Hepatocyte (in vitro differentiated cells): ENCODE measurements around the gene PRCD. TPM values are rescaled to one million over a fixed set of nuclear protein-coding genes. Genes with fewer than 3 reads are reported as not detected.

Experiments used
- DNase-seq: peaks from one replicate; pipeline ENCODE4 v3.0.0-alpha.2; 2016; ENCODE audit warnings: low spot score
- H2AFZ ChIP-seq: fragments of 200-600 bp; sonication (generic); 2 replicates; pipeline ENCODE4 v1.6.0; 2016; ENCODE audit warnings: antibody characterized with exemption, mild to moderate bottlenecking
- H3K27ac ChIP-seq: fragments of 200-600 bp; sonication (generic); 2 replicates; pipeline ENCODE4 v1.5.1; 2016; ENCODE audit warnings: mild to moderate bottlenecking
- H3K27me3 ChIP-seq: fragments of 200-600 bp; sonication (generic); 2 replicates; pipeline ENCODE4 v1.6.1; 2016
- H3K36me3 ChIP-seq: fragments of 200-600 bp; sonication (generic); replicated peaks from 2 replicates; pipeline ENCODE4 v1.5.1; 2016; ENCODE audit warnings: low read depth; ENCODE audit not compliant: insufficient read depth
- H3K4me1 ChIP-seq: fragments of 200-600 bp; sonication (generic); 2 replicates; pipeline ENCODE4 v1.5.1; 2016; ENCODE audit warnings: mild to moderate bottlenecking, moderate library complexity; ENCODE audit not compliant: insufficient read depth
- H3K4me2 ChIP-seq: fragments of 200-600 bp; sonication (generic); 2 replicates; pipeline ENCODE4 v1.6.0; 2016
- H3K4me3 ChIP-seq: fragments of 200-600 bp; sonication (generic); 2 replicates; pipeline ENCODE4 v1.5.1; 2016; ENCODE audit warnings: mild to moderate bottlenecking
- H3K79me2 ChIP-seq: fragments of 200-600 bp; sonication (generic); 2 replicates; pipeline ENCODE4 v1.6.0; 2017; ENCODE audit warnings: mild to moderate bottlenecking
- H3K9me2 ChIP-seq: fragments of 200-600 bp; sonication (generic); replicated peaks from 2 replicates; pipeline ENCODE4 v1.6.0; 2017; ENCODE audit warnings: mild to moderate bottlenecking; ENCODE audit not compliant: insufficient read depth
- H3K9me3 ChIP-seq: fragments of 200-600 bp; sonication (generic); 2 replicates; pipeline ENCODE4 v1.5.1; 2016; ENCODE audit warnings: low read depth, mild to moderate bottlenecking
- H4K20me1 ChIP-seq: fragments of 200-600 bp; sonication (generic); 2 replicates; pipeline ENCODE4 v1.6.0; 2016; ENCODE audit warnings: mild to moderate bottlenecking; ENCODE audit not compliant: insufficient read depth, poor library complexity, severe bottlenecking
- CTCF ChIP-seq: fragments of 200-600 bp; sonication (generic); IDR thresholded peaks from 2 replicates; pipeline ENCODE4 v1.5.1; 2016; ENCODE audit warnings: antibody characterized with exemption, mild to moderate bottlenecking; ENCODE audit not compliant: poor library complexity
- EZH2 ChIP-seq: fragments of 200-600 bp; sonication (generic); IDR thresholded peaks from 2 replicates; pipeline ENCODE4 v1.6.1; 2016; ENCODE audit warnings: antibody characterized with exemption, mild to moderate bottlenecking, borderline replicate concordance
- EZH2phosphoT487 ChIP-seq: fragments of 200-600 bp; sonication (generic); IDR thresholded peaks from one replicate; pipeline ENCODE4 v1.6.1; 2018; ENCODE audit warnings: antibody characterized with exemption, mild to moderate bottlenecking, low read depth, moderate library complexity; ENCODE audit not compliant: unreplicated experiment, severe bottlenecking
- WGBS: methylation state at CpG from one replicate; pipeline ENCODE4 v1.1.6; 2016; ENCODE audit warnings: low lambda C conversion rate; ENCODE audit errors: missing lambda C conversion rate; 5-methylcytosine and 5-hydroxymethylcytosine counted together
- polyA plus RNA-seq: library from polyadenylated mRNA; unstranded; fragments of >200 nt; fragmentation: Nextera tagmentation; extraction: Ambion mirVana; gene quantifications from 2 replicates; pipeline ENCODE4 v1.2.1, GENCODE V29; 2016
- total RNA-seq: library from RNA; depleted of rRNA; stranded (reverse); fragments of >200 nt; gene quantifications from 2 replicates; pipeline ENCODE4 v1.2.3, GENCODE V29; 2014

Gene PRCD
- total and polyA plus RNA-seq, 2 experiments from 2014 or later = 2.0 to 10.2 TPM

- Histone ChIP-seq H3K36me3 (no peaks in the 10 kb centered on the region), H4K20me1 (no peaks in the 10 kb centered on the region), H3K79me2 (no peaks in the 10 kb centered on the region), H2AFZ (no peak overlapping the region), H3K9me2 (no peaks in the 10 kb centered on the region), H3K27me3 (no peaks in the 10 kb centered on the region), H3K4me2 (peak overlapping the region; percentile 40), H3K9me3 (no peaks in the 10 kb centered on the region), H3K4me1 (peaks cover 55% of the 10 kb centered on the region), H3K27ac (no peak overlapping the region), H3K4me3 (no peak overlapping the region)
- TF ChIP-seq CTCF = peak; percentile 67
- TF ChIP-seq EZH2phosphoT487 = no peak
- no peak for TF ChIP-seq EZH2
- WGBS = 64% methylated on average over 3 of the region's 3 CpGs
- peak; percentile 82 for DNase-seq
Observed at GRCh38 chr17:76547183-76547641, 7.4 kb downstream of the PRCD start.

GRCh38 chr17:76547642-76548202, 7.9 kb downstream of the PRCD start:
- Histone ChIP-seq H3K36me3 (no peaks in the 10 kb centered on the region), H3K4me1 (peaks cover 55% of the 10 kb centered on the region), H3K79me2 (no peaks in the 10 kb centered on the region), H3K9me2 (no peaks in the 10 kb centered on the region), H4K20me1 (no peaks in the 10 kb centered on the region), H3K27me3 (no peaks in the 10 kb centered on the region), H3K27ac (peak overlapping the region; percentile 51), H3K4me2 (no peak overlapping the region), H3K4me3 (no peak overlapping the region), H3K9me3 (no peaks in the 10 kb centered on the region), H2AFZ (no peak overlapping the region)
- no peak for DNase-seq
- TF ChIP-seq EZH2phosphoT487 (no peak), CTCF (no peak), EZH2 (no peak)
- WGBS = 82% methylated on average over 2 of the region's 2 CpGs

GRCh38 chr17:76548378-76549214, 8.8 kb downstream of the PRCD start:
- H3K4me2 ChIP-seq = no peak overlapping the region
- no peaks in the 10 kb centered on the region for H3K79me2 ChIP-seq
- WGBS = 68% methylated on average over 9 of the region's 9 CpGs
- no peaks in the 10 kb centered on the region for H3K36me3 ChIP-seq
- TF ChIP-seq EZH2 = no peak
- no peak for TF ChIP-seq EZH2phosphoT487
- no peak for TF ChIP-seq CTCF
- no peaks in the 10 kb centered on the region for H3K9me2 ChIP-seq
- no peaks in the 10 kb centered on the region for H3K9me3 ChIP-seq
- peak overlapping the region; percentile 51 for H3K27ac ChIP-seq
- H3K27me3 ChIP-seq = no peaks in the 10 kb centered on the region
- H3K4me1 ChIP-seq = peaks cover 52% of the 10 kb centered on the region
- H3K4me3 ChIP-seq = no peak overlapping the region
- DNase-seq = no peak
- no peaks in the 10 kb centered on the region for H4K20me1 ChIP-seq
- no peak overlapping the region for H2AFZ ChIP-seq
